AG09319 (cell line): ENCODE measurements around the gene CAST.

Experiments used
- DNase-seq: peaks from one replicate; pipeline ENCODE4 v3.0.0-alpha.2; 2010; ENCODE audit warnings: low read depth; ENCODE audit errors: extremely low read depth
- CTCF ChIP-seq: IDR thresholded peaks from 2 replicates; pipeline ENCODE4 v1.5.1; 2011; ENCODE audit warnings: low read depth, mild to moderate bottlenecking, inconsistent platforms, low read length, moderate library complexity

Gene CAST

GRCh38 chr5:96625365-96625764 lies 36.8 kb upstream of the CAST start:
- no peak for DNase-seq
- TF ChIP-seq CTCF: no peak

- no peak for TF ChIP-seq CTCF
- peak; percentile 67 for DNase-seq
These were observed 35.2 kb upstream of the CAST start for GRCh38 chr5:96626956-96627355.

GRCh38 chr5:96627792-96628398 lies 34.3 kb upstream of the CAST start:
- no peak for TF ChIP-seq CTCF
- DNase-seq: no peak

- no peak for DNase-seq
- no peak for TF ChIP-seq CTCF
These were observed 33.8 kb upstream of the CAST start for GRCh38 chr5:96628406-96628805.

GRCh38 chr5:96629774-96630173 lies 32.4 kb upstream of the CAST start:
- TF ChIP-seq CTCF: no peak
- peak; percentile 37 for DNase-seq

- DNase-seq: no peak
- no peak for TF ChIP-seq CTCF
These were observed 28.4 kb upstream of the CAST start for GRCh38 chr5:96633820-96634219.

- no peak for TF ChIP-seq CTCF
- DNase-seq: no peak
These were observed 27.3 kb upstream of the CAST start for GRCh38 chr5:96634881-96635280.
